Hepatocyte (in vitro differentiated cells): Measurements from ENCODE around the gene USO1. TPM values are rescaled to one million over a fixed set of nuclear protein-coding genes. Genes with fewer than 3 reads are reported as not detected.

ENCODE experiments used
- DNase-seq: peaks from one replicate; pipeline ENCODE4 v3.0.0-alpha.2; 2016; ENCODE audit warnings: low spot score
- H2AFZ ChIP-seq: fragments of 200-600 bp; sonication (generic); 2 replicates; pipeline ENCODE4 v1.6.0; 2016; ENCODE audit warnings: antibody characterized with exemption, mild to moderate bottlenecking
- H3K27ac ChIP-seq: fragments of 200-600 bp; sonication (generic); 2 replicates; pipeline ENCODE4 v1.5.1; 2016; ENCODE audit warnings: mild to moderate bottlenecking
- H3K27me3 ChIP-seq: fragments of 200-600 bp; sonication (generic); 2 replicates; pipeline ENCODE4 v1.6.1; 2016
- H3K36me3 ChIP-seq: fragments of 200-600 bp; sonication (generic); replicated peaks from 2 replicates; pipeline ENCODE4 v1.5.1; 2016; ENCODE audit warnings: low read depth; ENCODE audit not compliant: insufficient read depth
- H3K4me1 ChIP-seq: fragments of 200-600 bp; sonication (generic); 2 replicates; pipeline ENCODE4 v1.5.1; 2016; ENCODE audit warnings: mild to moderate bottlenecking, moderate library complexity; ENCODE audit not compliant: insufficient read depth
- H3K4me2 ChIP-seq: fragments of 200-600 bp; sonication (generic); 2 replicates; pipeline ENCODE4 v1.6.0; 2016
- H3K4me3 ChIP-seq: fragments of 200-600 bp; sonication (generic); 2 replicates; pipeline ENCODE4 v1.5.1; 2016; ENCODE audit warnings: mild to moderate bottlenecking
- H3K79me2 ChIP-seq: fragments of 200-600 bp; sonication (generic); 2 replicates; pipeline ENCODE4 v1.6.0; 2017; ENCODE audit warnings: mild to moderate bottlenecking
- H3K9me2 ChIP-seq: fragments of 200-600 bp; sonication (generic); replicated peaks from 2 replicates; pipeline ENCODE4 v1.6.0; 2017; ENCODE audit warnings: mild to moderate bottlenecking; ENCODE audit not compliant: insufficient read depth
- H3K9me3 ChIP-seq: fragments of 200-600 bp; sonication (generic); 2 replicates; pipeline ENCODE4 v1.5.1; 2016; ENCODE audit warnings: low read depth, mild to moderate bottlenecking
- H4K20me1 ChIP-seq: fragments of 200-600 bp; sonication (generic); 2 replicates; pipeline ENCODE4 v1.6.0; 2016; ENCODE audit warnings: mild to moderate bottlenecking; ENCODE audit not compliant: insufficient read depth, poor library complexity, severe bottlenecking
- EZH2 ChIP-seq: fragments of 200-600 bp; sonication (generic); IDR thresholded peaks from 2 replicates; pipeline ENCODE4 v1.6.1; 2016; ENCODE audit warnings: antibody characterized with exemption, mild to moderate bottlenecking, borderline replicate concordance
- EZH2phosphoT487 ChIP-seq: fragments of 200-600 bp; sonication (generic); IDR thresholded peaks from one replicate; pipeline ENCODE4 v1.6.1; 2018; ENCODE audit warnings: antibody characterized with exemption, mild to moderate bottlenecking, low read depth, moderate library complexity; ENCODE audit not compliant: unreplicated experiment, severe bottlenecking
- WGBS: methylation state at CpG from one replicate; pipeline ENCODE4 v1.1.6; 2016; ENCODE audit warnings: low lambda C conversion rate; ENCODE audit errors: missing lambda C conversion rate; 5-methylcytosine and 5-hydroxymethylcytosine counted together
- polyA plus RNA-seq: library from polyadenylated mRNA; unstranded; fragments of >200 nt; fragmentation: Nextera tagmentation; extraction: Ambion mirVana; gene quantifications from 2 replicates; pipeline ENCODE4 v1.2.1, GENCODE V29; 2016
- total RNA-seq: library from RNA; depleted of rRNA; stranded (reverse); fragments of >200 nt; gene quantifications from 2 replicates; pipeline ENCODE4 v1.2.3, GENCODE V29; 2014
- TF ChIP-seq, protein P1 (sequence below): fragments of 200-600 bp; sonication (generic); IDR thresholded peaks from 2 replicates; pipeline ENCODE4 v1.5.1; 2016; ENCODE audit warnings: antibody characterized with exemption, mild to moderate bottlenecking; ENCODE audit not compliant: poor library complexity

USO1 gene
- total and polyA plus RNA-seq, 2 experiments from 2014 or later: 50.4 to 113 TPM

- Histone ChIP-seq H2AFZ (no peak overlapping the region), H3K36me3 (no peaks in the 10 kb centered on the region), H3K9me3 (no peaks in the 10 kb centered on the region), H3K4me1 (peaks cover 28% of the 10 kb centered on the region), H3K4me2 (peak overlapping the region; percentile 78), H3K79me2 (peaks cover 80% of the 10 kb centered on the region), H3K9me2 (no peaks in the 10 kb centered on the region), H3K27ac (peak overlapping the region; percentile 18), H3K27me3 (no peaks in the 10 kb centered on the region), H4K20me1 (peaks cover 9% of the 10 kb centered on the region), H3K4me3 (peak overlapping the region; percentile 4)
- WGBS: 70% methylated on average over 3 of the region's 3 CpGs
- TF ChIP-seq EZH2phosphoT487 (no peak), EZH2 (no peak)
- TF ChIP-seq, protein P1, sequence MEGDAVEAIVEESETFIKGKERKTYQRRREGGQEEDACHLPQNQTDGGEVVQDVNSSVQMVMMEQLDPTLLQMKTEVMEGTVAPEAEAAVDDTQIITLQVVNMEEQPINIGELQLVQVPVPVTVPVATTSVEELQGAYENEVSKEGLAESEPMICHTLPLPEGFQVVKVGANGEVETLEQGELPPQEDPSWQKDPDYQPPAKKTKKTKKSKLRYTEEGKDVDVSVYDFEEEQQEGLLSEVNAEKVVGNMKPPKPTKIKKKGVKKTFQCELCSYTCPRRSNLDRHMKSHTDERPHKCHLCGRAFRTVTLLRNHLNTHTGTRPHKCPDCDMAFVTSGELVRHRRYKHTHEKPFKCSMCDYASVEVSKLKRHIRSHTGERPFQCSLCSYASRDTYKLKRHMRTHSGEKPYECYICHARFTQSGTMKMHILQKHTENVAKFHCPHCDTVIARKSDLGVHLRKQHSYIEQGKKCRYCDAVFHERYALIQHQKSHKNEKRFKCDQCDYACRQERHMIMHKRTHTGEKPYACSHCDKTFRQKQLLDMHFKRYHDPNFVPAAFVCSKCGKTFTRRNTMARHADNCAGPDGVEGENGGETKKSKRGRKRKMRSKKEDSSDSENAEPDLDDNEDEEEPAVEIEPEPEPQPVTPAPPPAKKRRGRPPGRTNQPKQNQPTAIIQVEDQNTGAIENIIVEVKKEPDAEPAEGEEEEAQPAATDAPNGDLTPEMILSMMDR: no peak
- DNase-seq: no peak
These were observed 2.2 kb downstream of the USO1 start for GRCh38 chr4:75726577-75726976.

GRCh38 chr4:75727073-75727472 is 2.7 kb downstream of the USO1 start:
- H3K27ac ChIP-seq: peak overlapping the region; percentile 18

DNA sequence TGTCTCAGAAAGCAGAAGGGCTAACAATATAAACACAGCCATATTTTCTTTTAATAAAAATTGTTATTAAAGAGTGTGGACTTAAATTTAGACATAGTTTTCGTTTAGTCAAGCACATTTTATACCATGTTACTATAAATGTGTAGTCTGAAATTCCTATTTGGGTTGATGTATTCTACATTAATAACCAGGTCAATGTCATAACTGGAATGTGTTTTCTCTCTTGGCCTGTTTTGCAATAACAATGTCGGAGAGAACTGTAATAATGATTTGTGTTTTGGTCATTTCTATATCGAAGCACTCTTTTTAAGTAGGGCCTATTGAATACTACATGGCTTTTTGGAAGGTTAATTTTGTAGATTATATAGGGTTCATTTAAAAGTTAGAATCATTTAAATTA is 5.5 kb downstream of the USO1 start:
- Histone ChIP-seq H3K9me3 (no peaks in the 10 kb centered on the region), H3K27ac (peak overlapping the region; percentile 30), H3K79me2 (peaks cover 96% of the 10 kb centered on the region), H2AFZ (no peak overlapping the region), H4K20me1 (peaks cover 17% of the 10 kb centered on the region), H3K9me2 (no peaks in the 10 kb centered on the region), H3K27me3 (no peaks in the 10 kb centered on the region), H3K4me3 (no peak overlapping the region), H3K4me1 (peaks cover 16% of the 10 kb centered on the region), H3K36me3 (no peaks in the 10 kb centered on the region), H3K4me2 (peak overlapping the region; percentile 13)
- 77% methylated on average over 3 of the region's 3 CpGs for WGBS
- no peak for TF ChIP-seq EZH2phosphoT487
- TF ChIP-seq, protein P1: no peak
- TF ChIP-seq EZH2: no peak
- DNase-seq: no peak

More at GRCh38 chr4:75727073-75727472, 2.7 kb downstream of the USO1 start:
- no peaks in the 10 kb centered on the region for H3K36me3 ChIP-seq
- no peak for TF ChIP-seq EZH2phosphoT487
- no peak for TF ChIP-seq EZH2
- TF ChIP-seq, protein P1: no peak
- no peak overlapping the region for H2AFZ ChIP-seq
- peaks cover 9% of the 10 kb centered on the region for H4K20me1 ChIP-seq
- peaks cover 80% of the 10 kb centered on the region for H3K79me2 ChIP-seq
- 76% methylated on average over 1 of the region's 1 CpG for WGBS
- no peak overlapping the region for H3K4me3 ChIP-seq
- no peaks in the 10 kb centered on the region for H3K9me2 ChIP-seq
- peaks cover 28% of the 10 kb centered on the region for H3K4me1 ChIP-seq
- H3K27me3 ChIP-seq: no peaks in the 10 kb centered on the region
- H3K9me3 ChIP-seq: no peaks in the 10 kb centered on the region
- H3K4me2 ChIP-seq: peak overlapping the region; percentile 78
- no peak for DNase-seq

GRCh38 chr4:75733369-75733768 is 9.0 kb downstream of the USO1 start:
- H2AFZ ChIP-seq: no peak overlapping the region
- TF ChIP-seq EZH2 (no peak), EZH2phosphoT487 (no peak)
- TF ChIP-seq, protein P1: no peak
- no peaks in the 10 kb centered on the region for H3K36me3 ChIP-seq
- peaks cover 100% of the 10 kb centered on the region for H3K79me2 ChIP-seq
- no peak overlapping the region for H3K4me3 ChIP-seq
- H3K4me2 ChIP-seq: no peak overlapping the region
- no peaks in the 10 kb centered on the region for H3K27me3 ChIP-seq
- peaks cover 28% of the 10 kb centered on the region for H4K20me1 ChIP-seq
- no peak overlapping the region for H3K27ac ChIP-seq
- no peaks in the 10 kb centered on the region for H3K9me3 ChIP-seq
- H3K9me2 ChIP-seq: no peaks in the 10 kb centered on the region
- H3K4me1 ChIP-seq: peaks cover 8% of the 10 kb centered on the region
- DNase-seq: no peak
